Activated CD8-positive, alpha-beta memory T cell treated with anti-CD3 and anti-CD28 coated beads for 1 hour (primary cell): Measurements from ENCODE around the gene ASPDH.
"Not testable (repeated sequence)": the region's sequence is repeated elsewhere in the genome, so short reads cannot be mapped to it uniquely, and the experiment has no call there.

ENCODE experiments used
- DNase-seq, 2 donors: peaks; one replicate each; pipeline ENCODE4 v3.0.0-alpha.2; 2020; ENCODE audit warnings: low read depth in 1 of 2; ENCODE audit errors: extremely low read depth in 1 of 2

Gene ASPDH

GRCh38 chr19:50548191-50549058 lies 34.7 kb upstream of the ASPDH start:
- no peak for DNase-seq

- DNase-seq: no peak
Measured at GRCh38 chr19:50547385-50548190, 33.9 kb upstream of the ASPDH start.

GRCh38 chr19:50546527-50547221 lies 33.0 kb upstream of the ASPDH start:
- DNase-seq: no peak

- no peak for DNase-seq
Measured at GRCh38 chr19:50542943-50543342, 29.2 kb upstream of the ASPDH start.

- peak; percentile 19 to 50 for DNase-seq
Measured at GRCh38 chr19:50537769-50538230, 24.1 kb upstream of the ASPDH start.

- DNase-seq: no peak
Measured at GRCh38 chr19:50537306-50537685, 23.6 kb upstream of the ASPDH start.

GRCh38 chr19:50536662-50537305 lies 23.1 kb upstream of the ASPDH start:
- no peak for DNase-seq

- no peak for DNase-seq
Measured at GRCh38 chr19:50535672-50536187, 22.0 kb upstream of the ASPDH start.

- no peak for DNase-seq
Measured at GRCh38 chr19:50534478-50534877, 20.8 kb upstream of the ASPDH start.

- no peak for DNase-seq
Measured at GRCh38 chr19:50532952-50533351, 19.2 kb upstream of the ASPDH start.

- no peak for DNase-seq
Measured at GRCh38 chr19:50531171-50531612, 17.5 kb upstream of the ASPDH start.

- not testable (repeated sequence) for DNase-seq
Measured at GRCh38 chr19:50528052-50528451, 14.3 kb upstream of the ASPDH start.

- no peak for DNase-seq
Measured at GRCh38 chr19:50522881-50523280, 9.2 kb upstream of the ASPDH start.

- DNase-seq: no peak
Measured at GRCh38 chr19:50520822-50521465, 7.2 kb upstream of the ASPDH start.

GRCh38 chr19:50519006-50519575 lies 5.4 kb upstream of the ASPDH start:
- DNase-seq: no peak

GRCh38 chr19:50518091-50519005 lies 4.6 kb upstream of the ASPDH start:
- DNase-seq: no peak

GRCh38 chr19:50517704-50518075 lies 4.0 kb upstream of the ASPDH start:
- DNase-seq: no peak

GRCh38 chr19:50516964-50517703 lies 3.4 kb upstream of the ASPDH start:
- DNase-seq: no peak
